Measurements from ENCODE around the gene ITIH5. TPM values are rescaled to one million over a fixed set of nuclear protein-coding genes. Genes with fewer than 3 reads are reported as not detected.

ITIH5 gene
- total and polyA plus RNA-seq, 2 donors from 2014 or later, result 13.1 to 23.3 TPM

GRCh38 chr10:7547206-7547605 lies 119.6 kb downstream of the ITIH5 start:
- intact Hi-C loops (cut with DNase I), result no loop called here
- Histone ChIP-seq H3K4me1 (ENCODE audit: control insufficient read depth in 2 of 3, insufficient read depth in 2 of 3, low read depth in 1 of 3, low read length in 3 of 3) (no peaks in the 10 kb centered on the region), H3K9ac (ENCODE audit: low read length in 3 of 3) (no peak overlapping the region), H3K27me3 (ENCODE audit: control insufficient read depth, insufficient read depth, low read length) (no peaks in the 10 kb centered on the region), H3K27ac (ENCODE audit: low read depth in 2 of 2, low read length in 2 of 2) (no peak overlapping the region), H3K36me3 (ENCODE audit: control insufficient read depth in 2 of 3, insufficient read depth in 3 of 3, low read length in 3 of 3) (no peaks in the 10 kb centered on the region), H3K4me3 (ENCODE audit: low read length in 3 of 3) (no peak overlapping the region), H3K9me3 (ENCODE audit: control insufficient read depth in 2 of 3, insufficient read depth in 1 of 3, low read length in 3 of 3) (no peaks in the 10 kb centered on the region)
- FAIRE-seq, result no peak
- no peak for TF ChIP-seq CTCF (IDR thresholded peaks at IDR 0.05; ENCODE audit: borderline replicate concordance, extremely low read depth, insufficient read depth)
- no peak for DNase-seq

GRCh38 chr10:7546385-7546967 lies 120.3 kb downstream of the ITIH5 start:
- intact Hi-C loops (cut with DNase I), result no loop called here
- Histone ChIP-seq H3K4me1 (ENCODE audit: control insufficient read depth in 2 of 3, insufficient read depth in 2 of 3, low read depth in 1 of 3, low read length in 3 of 3) (peaks cover 0 to 2% (median 0%) of the 10 kb centered on the region in 3 donors), H3K36me3 (ENCODE audit: control insufficient read depth in 2 of 3, insufficient read depth in 3 of 3, low read length in 3 of 3) (no peaks in the 10 kb centered on the region), H3K9ac (ENCODE audit: low read length in 3 of 3) (no peak overlapping the region), H3K4me3 (ENCODE audit: low read length in 3 of 3) (no peak overlapping the region), H3K9me3 (ENCODE audit: control insufficient read depth in 2 of 3, insufficient read depth in 1 of 3, low read length in 3 of 3) (no peaks in the 10 kb centered on the region), H3K27me3 (ENCODE audit: control insufficient read depth, insufficient read depth, low read length) (no peaks in the 10 kb centered on the region), H3K27ac (ENCODE audit: low read depth in 2 of 2, low read length in 2 of 2) (no peak overlapping the region)
- FAIRE-seq, result no peak
- no peak for TF ChIP-seq CTCF (IDR thresholded peaks at IDR 0.05; ENCODE audit: borderline replicate concordance, extremely low read depth, insufficient read depth)
- DNase-seq, result peak in 3 of 5 donors; percentile 32 to 42 (median 39)

- Histone ChIP-seq H3K27ac (ENCODE audit: low read depth in 2 of 2, low read length in 2 of 2) (no peak overlapping the region), H3K27me3 (ENCODE audit: control insufficient read depth, insufficient read depth, low read length) (no peaks in the 10 kb centered on the region), H3K4me1 (ENCODE audit: control insufficient read depth in 2 of 3, insufficient read depth in 2 of 3, low read depth in 1 of 3, low read length in 3 of 3) (peaks cover 0 to 2% (median 2%) of the 10 kb centered on the region in 3 donors), H3K4me3 (ENCODE audit: low read length in 3 of 3) (no peak overlapping the region), H3K9me3 (ENCODE audit: control insufficient read depth in 2 of 3, insufficient read depth in 1 of 3, low read length in 3 of 3) (no peaks in the 10 kb centered on the region), H3K36me3 (ENCODE audit: control insufficient read depth in 2 of 3, insufficient read depth in 3 of 3, low read length in 3 of 3) (no peaks in the 10 kb centered on the region), H3K9ac (ENCODE audit: low read length in 3 of 3) (no peak overlapping the region)
- FAIRE-seq (no peak), DNase-seq (no peak)
- intact Hi-C loops (cut with DNase I), result no loop called here
- TF ChIP-seq CTCF (IDR thresholded peaks at IDR 0.05; ENCODE audit: borderline replicate concordance, extremely low read depth, insufficient read depth), result no peak
Measured at GRCh38 chr10:7545792-7546191, 121.0 kb downstream of the ITIH5 start.

- DNase-seq (no peak), FAIRE-seq (no peak)
- intact Hi-C loops (cut with DNase I), result no loop called here
- Histone ChIP-seq H3K9me3 (ENCODE audit: control insufficient read depth in 2 of 3, insufficient read depth in 1 of 3, low read length in 3 of 3) (no peaks in the 10 kb centered on the region), H3K4me1 (ENCODE audit: control insufficient read depth in 2 of 3, insufficient read depth in 2 of 3, low read depth in 1 of 3, low read length in 3 of 3) (peaks cover 0 to 3% (median 2%) of the 10 kb centered on the region in 3 donors), H3K27ac (ENCODE audit: low read depth in 2 of 2, low read length in 2 of 2) (no peak overlapping the region), H3K9ac (ENCODE audit: low read length in 3 of 3) (no peak overlapping the region), H3K36me3 (ENCODE audit: control insufficient read depth in 2 of 3, insufficient read depth in 3 of 3, low read length in 3 of 3) (no peaks in the 10 kb centered on the region), H3K27me3 (ENCODE audit: control insufficient read depth, insufficient read depth, low read length) (no peaks in the 10 kb centered on the region), H3K4me3 (ENCODE audit: low read length in 3 of 3) (no peak overlapping the region)
- no peak for TF ChIP-seq CTCF (IDR thresholded peaks at IDR 0.05; ENCODE audit: borderline replicate concordance, extremely low read depth, insufficient read depth)
Measured at GRCh38 chr10:7545261-7545660, 121.5 kb downstream of the ITIH5 start.
